PC-9 (cell line): Measurements from ENCODE around the gene MTCL1. TPM values are rescaled to one million over a fixed set of nuclear protein-coding genes. Genes with fewer than 3 reads are reported as not detected.

Source experiments
- BruUV-seq: library from RNA; stranded (reverse); fragments of 400-500 nt; replicated peaks from 2 replicates; lab custom pipeline; 2021; lab: Mats Ljungman, UMichigan
- CTCF ChIA-PET: fragments of 300-600 bp; sonication (Branson Sonifier 250); formaldehyde crosslinking; loops from one replicate; lab custom pipeline; 2022; ENCODE audit warnings: antibody characterized with exemption; lab: Charles Lee
- POLR2A ChIA-PET: fragments of 300-600 bp; sonication (Branson Sonifier 250); formaldehyde crosslinking; loops from one replicate; lab custom pipeline; 2022; ENCODE audit warnings: antibody characterized with exemption; ENCODE audit not compliant: unreplicated experiment; lab: Charles Lee
- DNase-seq, 2 experiments: peaks; one replicate each; pipeline versions ENCODE4 v3.0.0 to v3.0.0-alpha.2; 2015 to 2022; ENCODE audit warnings: mixed read lengths in 1 of 2
- H2AFZ ChIP-seq: fragments of 200-600 bp; sonication (generic); 2 replicates; pipeline ENCODE4 v1.8.1; 2017; ENCODE audit warnings: antibody characterized with exemption
- H3F3A ChIP-seq: fragments of 200-600 bp; sonication (generic); 2 replicates; pipeline ENCODE4 v1.8.1; 2017; ENCODE audit warnings: antibody characterized with exemption, mild to moderate bottlenecking, low read depth; ENCODE audit not compliant: insufficient read depth
- H3K27ac ChIP-seq: fragments of 200-600 bp; sonication (generic); 2 replicates; pipeline ENCODE4 v1.6.1; 2016; ENCODE audit warnings: mixed run types
- H3K27me3 ChIP-seq: fragments of 200-600 bp; sonication (generic); 2 replicates; pipeline ENCODE4 v1.6.1; 2016; ENCODE audit warnings: low read depth, mixed run types; ENCODE audit not compliant: insufficient read depth
- H3K36me3 ChIP-seq: fragments of 200-600 bp; sonication (generic); 2 replicates; pipeline ENCODE4 v1.6.1; 2016; ENCODE audit warnings: low read depth, mixed run types
- H3K4me1 ChIP-seq: fragments of 200-600 bp; sonication (generic); replicated peaks from 2 replicates; pipeline ENCODE4 v1.6.1; 2016; ENCODE audit warnings: mixed run types; ENCODE audit not compliant: insufficient read depth
- H3K4me2 ChIP-seq: fragments of 200-600 bp; sonication (generic); 2 replicates; pipeline ENCODE4 v1.6.1; 2017; ENCODE audit warnings: mixed run types
- H3K4me3 ChIP-seq: fragments of 200-600 bp; sonication (generic); 2 replicates; pipeline ENCODE4 v1.6.1; 2016; ENCODE audit warnings: mixed run types
- H3K79me2 ChIP-seq: fragments of 200-600 bp; sonication (generic); 2 replicates; pipeline ENCODE4 v1.6.1; 2017; ENCODE audit warnings: low read depth, mixed run types
- H3K9me2 ChIP-seq: fragments of 200-600 bp; sonication (generic); 2 replicates; pipeline ENCODE4 v1.8.1; 2017; ENCODE audit warnings: mild to moderate bottlenecking; ENCODE audit not compliant: insufficient read depth
- H3K9me3 ChIP-seq: fragments of 200-600 bp; sonication (generic); 2 replicates; pipeline ENCODE4 v1.8.1; 2016; ENCODE audit warnings: low read depth; ENCODE audit not compliant: insufficient read depth
- H4K20me1 ChIP-seq: fragments of 200-600 bp; sonication (generic); 2 replicates; pipeline ENCODE4 v1.8.1; 2017; ENCODE audit not compliant: insufficient read depth
- CTCF ChIP-seq: fragments of 200-600 bp; sonication (generic); conservative IDR thresholded peaks from 2 replicates; pipeline ENCODE4 v1.6.1; 2017; ENCODE audit warnings: mixed run types, antibody characterized with exemption, mild to moderate bottlenecking, moderate library complexity
- EZH2 ChIP-seq: fragments of 200-600 bp; sonication (generic); IDR thresholded peaks from 2 replicates; pipeline ENCODE4 v1.8.0; 2017; ENCODE audit warnings: antibody characterized with exemption, low read depth
- intact Hi-C: fragments of 100-400 bp; cut with micrococcal nuclease; formaldehyde crosslinking; loops from one replicate; pipeline ENCODE4 v1.10.0; 2022; ENCODE audit not compliant: unreplicated experiment
- total RNA-seq: library from RNA; stranded (reverse); gene quantifications from 2 replicates; pipeline ENCODE4 v1.2.3, GENCODE V29; 2021

MTCL1 gene
- total RNA-seq, 1 experiment from 2014 or later, result 29.6 TPM

GRCh38 chr18:8870528-8870927 lies 165.2 kb downstream of the MTCL1 start:
- POLR2A ChIA-PET, result no interaction called here
- CTCF ChIA-PET, result no interaction called here

GRCh38 chr18:8871489-8871888 lies 166.1 kb downstream of the MTCL1 start:
- Histone ChIP-seq H3K9me3 (no peaks in the 10 kb centered on the region; the same call in 1 of the 2 replicates), H3K79me2 (no peaks in the 10 kb centered on the region), H3K36me3 (no peaks in the 10 kb centered on the region), H3K9me2 (no peaks in the 10 kb centered on the region), H3K27me3 (no peaks in the 10 kb centered on the region), H4K20me1 (no peaks in the 10 kb centered on the region), H2AFZ (no peak overlapping the region), H3K4me1 (no peaks in the 10 kb centered on the region; the same call in 1 of the 2 replicates), H3K4me3 (no peak overlapping the region), H3K27ac (no peak overlapping the region), H3F3A (no peaks in the 10 kb centered on the region), H3K4me2 (no peak overlapping the region)
- no TSS peak for BruUV-seq
- no peak for TF ChIP-seq CTCF
- TF ChIP-seq EZH2, result no peak
- intact Hi-C loops, result no loop called here
- POLR2A ChIA-PET, result interaction anchor here (0.6 to 0.7 kb wide), 3 partner anchors 71 to 246 kb away, joined by 3 to 6 read pairs (median 4); no protein-coding TSS in a partner anchor
- peak; percentile 18 to 44 for DNase-seq
- CTCF ChIA-PET, result no interaction called here

More at GRCh38 chr18:8870528-8870927, 165.2 kb downstream of the MTCL1 start:
- no peaks in the 10 kb centered on the region for H3K36me3 ChIP-seq
- BruUV-seq, result no TSS peak
- H3K4me1 ChIP-seq, result peaks cover 7% of the 10 kb centered on the region; the same call in 1 of the 2 replicates
- no peaks in the 10 kb centered on the region for H3F3A ChIP-seq
- H3K4me2 ChIP-seq, result no peak overlapping the region
- H4K20me1 ChIP-seq, result no peaks in the 10 kb centered on the region
- no peaks in the 10 kb centered on the region for H3K79me2 ChIP-seq
- no peak overlapping the region for H3K27ac ChIP-seq
- intact Hi-C loops, result no loop called here
- DNase-seq, result no peak
- TF ChIP-seq CTCF, result no peak
- no peak for TF ChIP-seq EZH2
- H3K9me3 ChIP-seq, result no peaks in the 10 kb centered on the region
- H3K27me3 ChIP-seq, result no peaks in the 10 kb centered on the region
- H3K4me3 ChIP-seq, result no peak overlapping the region
- no peaks in the 10 kb centered on the region for H3K9me2 ChIP-seq
- no peak overlapping the region for H2AFZ ChIP-seq

DNA sequence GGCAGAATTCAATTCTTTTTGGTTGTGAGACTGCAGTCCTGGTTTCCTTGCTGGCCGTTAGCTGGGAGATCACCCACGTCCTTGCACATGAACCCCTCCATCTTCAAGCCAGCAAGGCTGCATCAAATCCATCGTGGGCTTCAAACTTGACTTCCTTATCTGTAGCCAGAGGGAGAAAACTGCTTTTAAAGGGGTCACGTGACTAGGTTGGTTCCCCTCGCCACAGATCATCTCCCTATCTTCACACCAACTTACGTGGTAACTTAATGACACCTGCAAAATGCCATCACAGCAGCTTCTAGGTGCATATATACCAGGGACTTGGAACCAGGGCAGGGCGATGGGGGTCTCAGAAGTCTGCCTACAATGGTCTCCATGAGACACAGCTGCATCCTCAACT lies 169.5 kb downstream of the MTCL1 start:
- no peak for DNase-seq
- H2AFZ ChIP-seq, result no peak overlapping the region
- H3K4me1 ChIP-seq, result peaks cover 8% of the 10 kb centered on the region; the same call in 1 of the 2 replicates
- BruUV-seq, result no TSS peak
- ChIA-PET CTCF (no interaction called here), POLR2A (no interaction called here)
- H3F3A ChIP-seq, result no peaks in the 10 kb centered on the region
- H3K9me3 ChIP-seq, result no peaks in the 10 kb centered on the region; the same call in 1 of the 2 replicates
- TF ChIP-seq EZH2 (no peak), CTCF (no peak)
- H3K4me3 ChIP-seq, result no peak overlapping the region
- no peak overlapping the region for H3K27ac ChIP-seq
- H3K27me3 ChIP-seq, result no peaks in the 10 kb centered on the region
- no peaks in the 10 kb centered on the region for H3K9me2 ChIP-seq
- intact Hi-C loops, result no loop called here
- no peaks in the 10 kb centered on the region for H4K20me1 ChIP-seq
- no peak overlapping the region for H3K4me2 ChIP-seq
- no peaks in the 10 kb centered on the region for H3K36me3 ChIP-seq
- no peaks in the 10 kb centered on the region for H3K79me2 ChIP-seq
